LHCN-M2 (cell line): ENCODE measurements around the gene MEGF6. TPM values are rescaled to one million over a fixed set of nuclear protein-coding genes. Genes with fewer than 3 reads are reported as not detected.
"Not testable (repeated sequence)": the region's sequence is repeated elsewhere in the genome, so short reads cannot be mapped to it uniquely, and the experiment has no call there.

Source experiments
- DNase-seq: peaks from one replicate; pipeline ENCODE4 v3.0.0-alpha.2; 2012; ENCODE audit warnings: low read depth
- total RNA-seq: library from RNA; depleted of rRNA; stranded (reverse); fragments of >200 nt; gene quantifications from 2 replicates; pipeline ENCODE4 v1.2.3, GENCODE V29; 2014

Gene MEGF6
- total RNA-seq, 1 experiment from 2014 or later, result 0.11 TPM

DNA sequence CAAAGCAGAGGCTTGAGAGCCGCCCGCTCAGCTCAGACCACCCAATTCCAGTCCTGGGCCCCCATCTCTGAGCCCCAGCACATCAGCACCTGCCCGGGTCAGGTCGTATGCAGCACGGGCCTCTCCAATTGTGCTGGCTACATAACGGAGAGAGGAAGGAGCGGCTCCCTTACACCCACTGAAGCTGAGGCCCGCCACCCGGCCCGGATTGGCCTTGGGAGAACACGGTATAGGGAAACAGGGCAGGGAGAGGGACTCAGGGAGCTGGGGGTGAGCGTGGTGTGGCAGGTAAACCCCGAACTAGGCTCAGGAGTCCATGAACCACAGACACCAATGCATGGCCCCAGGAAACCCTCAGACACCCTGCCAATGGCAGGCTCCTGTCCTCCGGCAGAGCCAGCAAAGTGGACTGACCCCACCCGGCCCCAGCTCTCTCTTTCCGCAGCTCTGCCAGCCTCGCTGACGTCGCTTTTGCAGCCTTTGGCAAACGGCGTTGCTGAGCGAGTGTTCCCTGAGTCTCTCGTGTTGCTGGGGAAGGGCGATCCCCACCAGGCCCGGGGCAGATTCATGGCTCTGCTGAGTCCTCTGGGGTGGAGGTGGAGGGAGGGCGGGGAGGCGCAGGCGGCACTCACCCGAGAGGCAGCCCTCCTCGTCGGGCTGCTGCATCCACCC lies 16.5 kb downstream of the MEGF6 start:
- no peak for DNase-seq

DNA sequence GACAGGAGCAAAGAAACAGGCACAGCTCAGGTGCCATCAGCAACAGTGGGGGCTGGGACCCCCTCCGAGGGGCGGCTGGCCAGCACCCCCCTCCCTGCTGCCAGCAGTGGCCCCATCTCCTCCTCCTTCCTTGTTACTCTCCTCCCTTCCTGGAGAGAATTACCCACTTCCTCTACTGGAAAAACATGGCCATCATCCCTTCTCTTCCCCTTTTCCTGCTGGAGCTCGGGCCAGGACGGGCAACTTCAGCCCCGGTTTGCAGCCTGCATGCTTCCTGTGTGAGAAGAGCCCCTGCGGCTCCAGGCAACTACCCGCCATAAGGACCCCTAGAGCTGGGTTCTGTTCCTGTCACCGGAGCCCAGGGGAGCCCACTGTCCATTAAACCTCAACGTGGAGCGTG lies 17.6 kb downstream of the MEGF6 start:
- DNase-seq, result no peak

GRCh38 chr1:3593334-3593733 lies 18.0 kb downstream of the MEGF6 start:
- DNase-seq, result no peak

DNA sequence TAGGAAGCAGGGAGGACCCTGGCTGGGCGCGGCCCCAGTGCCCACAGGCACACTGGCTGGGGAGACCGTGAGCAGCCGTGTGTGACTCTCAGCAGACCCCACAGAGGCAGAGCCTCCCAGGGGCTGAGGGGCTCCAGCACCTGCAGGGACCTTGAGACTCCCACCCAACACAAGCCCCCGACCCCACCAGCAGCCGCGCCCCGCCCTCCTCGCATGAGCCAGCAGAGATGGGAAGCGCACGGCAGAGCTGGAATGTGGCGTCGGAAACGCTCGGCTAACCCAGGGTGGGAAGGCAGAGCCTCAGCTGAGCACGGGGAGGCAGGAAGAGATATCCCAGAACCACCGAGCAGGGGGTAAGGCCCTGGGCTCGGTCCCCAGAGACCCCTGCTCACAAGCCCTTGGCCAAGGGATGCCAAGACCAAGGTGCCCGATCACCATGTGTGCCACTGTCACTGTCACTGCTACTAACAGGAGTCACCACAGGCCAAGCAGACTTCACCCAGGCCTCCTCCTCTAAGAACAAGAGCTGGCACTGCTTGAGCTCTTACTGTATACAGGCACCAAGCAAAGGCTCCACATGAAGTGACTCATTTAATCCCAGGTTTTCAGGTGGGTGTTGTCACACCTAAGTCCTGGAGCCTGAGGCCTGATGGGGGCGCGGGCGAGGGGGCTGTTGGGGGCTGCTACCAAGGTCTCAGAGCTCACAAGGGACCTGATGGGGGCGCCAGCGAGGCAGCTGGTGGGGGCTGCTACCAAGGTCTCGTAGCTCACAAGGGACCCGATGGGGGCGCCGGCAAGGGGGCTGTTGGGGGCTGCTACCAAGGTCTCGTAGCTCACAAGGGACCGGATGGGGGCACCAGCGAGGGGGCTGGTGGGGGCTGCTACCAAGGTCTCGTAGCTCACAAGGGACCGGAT lies 20.1 kb downstream of the MEGF6 start:
- DNase-seq, result no peak

GRCh38 chr1:3590139-3590763 lies 21.1 kb downstream of the MEGF6 start:
- no peak for DNase-seq

DNA sequence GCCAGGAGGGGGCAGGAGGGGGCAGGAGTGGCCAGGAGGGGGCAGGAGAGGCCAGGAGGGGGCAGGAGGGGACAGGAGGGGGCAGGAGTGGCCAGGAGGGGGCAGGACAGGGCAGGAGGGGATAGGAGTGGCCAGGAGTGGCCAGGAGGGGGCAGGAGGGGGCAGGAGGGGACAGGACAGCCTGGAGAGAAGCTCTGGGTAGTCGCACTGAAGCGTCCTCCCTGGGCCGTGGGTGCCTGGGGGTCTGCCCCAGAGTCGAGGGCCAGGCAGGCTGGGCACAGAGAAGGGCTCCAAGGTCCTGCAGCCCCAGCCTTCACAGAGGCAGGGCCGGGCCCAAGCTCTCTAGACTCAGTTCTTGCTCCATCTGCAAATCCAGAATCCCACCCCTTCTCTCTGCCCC lies 22.9 kb downstream of the MEGF6 start:
- no peak for DNase-seq

DNA sequence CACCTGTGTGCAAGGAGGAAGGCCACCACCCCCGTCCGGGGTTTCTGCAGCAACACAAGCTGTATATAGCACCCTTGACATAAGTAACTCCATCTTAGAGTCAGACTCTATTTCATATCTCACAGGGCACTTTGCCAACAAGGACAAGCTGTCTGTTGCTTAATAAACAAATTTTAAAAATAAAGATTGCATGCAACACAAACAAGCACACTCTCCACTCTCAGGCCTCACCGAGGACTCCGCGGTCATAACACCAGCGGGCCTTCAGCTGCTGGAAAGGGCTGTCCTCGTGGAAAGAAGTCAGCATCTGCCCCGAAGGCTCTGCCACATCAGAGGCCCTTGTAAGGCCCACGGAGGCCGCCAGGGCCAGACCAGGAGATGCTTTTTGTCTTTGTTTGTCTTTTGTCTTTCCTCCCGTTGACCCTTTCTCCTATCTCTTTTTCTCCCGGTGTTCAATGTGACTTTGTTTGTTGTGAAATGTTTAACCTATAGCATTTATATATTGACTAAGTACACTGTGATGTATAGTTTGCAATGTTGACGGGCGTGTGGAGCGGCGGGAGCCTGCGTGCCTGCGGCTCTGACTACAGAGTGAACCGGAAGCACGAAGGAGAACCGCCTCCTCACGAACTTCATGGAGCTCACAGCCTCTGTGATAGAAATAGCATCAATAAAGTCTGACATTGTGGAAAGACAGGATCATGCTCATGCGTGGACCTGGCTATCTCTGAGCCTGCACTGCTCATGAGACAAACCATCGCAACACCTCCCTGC lies 24.1 kb downstream of the MEGF6 start:
- DNase-seq, result no peak

GRCh38 chr1:3585940-3586568 lies 25.3 kb downstream of the MEGF6 start:
- DNase-seq, result no peak

GRCh38 chr1:3585353-3585868 lies 25.9 kb downstream of the MEGF6 start:
- not testable (repeated sequence) for DNase-seq

DNA sequence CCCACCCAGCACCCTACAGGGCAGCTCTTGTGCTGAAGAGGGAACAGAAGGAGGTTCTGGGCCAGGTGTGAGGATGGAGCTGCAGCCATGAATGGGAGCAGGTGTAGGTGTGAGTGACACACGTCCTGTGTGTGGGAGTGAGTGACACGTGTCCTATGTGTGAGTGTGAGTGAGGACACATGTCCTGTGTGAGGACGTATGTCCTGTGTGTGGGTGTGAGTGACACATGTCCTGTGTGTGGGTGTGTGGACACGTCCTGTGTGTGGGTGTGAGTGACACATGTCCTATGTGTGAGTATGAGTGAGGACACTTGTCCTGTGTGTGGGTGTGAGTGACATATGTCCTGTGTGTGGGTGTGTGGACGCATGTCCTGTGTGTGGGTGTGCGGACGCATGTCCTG lies 26.4 kb downstream of the MEGF6 start:
- DNase-seq, result no peak

GRCh38 chr1:3583751-3584150 lies 27.6 kb downstream of the MEGF6 start:
- not testable (repeated sequence) for DNase-seq

DNA sequence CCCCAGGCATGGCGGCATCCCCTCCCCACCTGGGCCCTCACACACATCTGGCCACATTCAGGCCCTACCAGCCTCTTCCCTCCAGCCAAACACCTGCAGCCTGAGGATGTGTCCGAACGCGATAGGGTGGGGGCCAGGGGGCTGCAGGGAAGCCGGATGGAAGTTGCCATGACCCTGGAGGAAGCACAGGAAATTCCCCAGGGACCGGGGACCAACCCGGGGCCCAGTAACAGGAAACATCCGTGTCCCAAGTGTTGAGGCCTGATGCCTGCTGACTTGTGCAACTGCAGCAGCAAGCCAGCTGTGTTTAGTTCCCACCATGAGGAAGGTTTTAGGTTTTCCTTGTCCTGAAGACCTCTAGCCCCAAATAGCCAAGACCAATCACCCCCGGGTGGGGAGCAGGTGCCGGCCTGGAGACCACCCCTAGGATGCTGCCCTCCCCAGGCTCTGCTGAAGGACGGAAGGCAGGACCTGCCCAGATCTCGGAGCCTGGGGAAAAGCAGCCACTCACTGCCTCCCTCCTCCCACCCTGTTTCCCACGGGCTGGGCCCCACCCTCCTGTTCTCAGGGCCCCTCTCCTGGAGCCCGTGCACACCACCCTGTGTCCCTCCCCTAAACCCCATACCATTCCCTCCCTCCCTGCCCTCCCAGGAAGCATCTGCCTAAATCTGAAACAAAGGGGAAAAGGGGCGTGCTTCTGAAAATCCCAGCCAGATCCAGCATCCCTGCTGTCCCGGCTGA lies 29.8 kb downstream of the MEGF6 start:
- no peak for DNase-seq

DNA sequence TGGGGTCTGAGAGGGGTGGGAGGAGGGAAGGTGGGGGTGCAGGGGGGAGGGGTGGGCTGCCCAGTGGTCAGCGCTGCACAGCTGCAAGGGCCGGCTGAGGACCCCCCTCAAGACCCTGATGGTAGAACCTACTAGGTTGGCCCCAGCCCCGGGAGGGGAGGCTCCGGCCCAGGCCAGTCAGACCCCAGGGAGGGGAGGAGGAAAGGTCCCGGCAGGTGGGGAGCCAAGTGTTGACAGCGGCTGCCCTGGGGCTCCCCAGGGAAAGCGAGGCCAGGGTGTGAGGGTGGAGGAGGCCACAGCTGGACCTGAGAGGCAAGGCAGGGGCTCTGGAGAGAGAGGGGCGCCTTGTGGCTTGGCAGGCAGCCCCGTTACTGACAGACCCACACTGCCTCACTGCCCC lies 31.1 kb downstream of the MEGF6 start:
- DNase-seq, result no peak

DNA sequence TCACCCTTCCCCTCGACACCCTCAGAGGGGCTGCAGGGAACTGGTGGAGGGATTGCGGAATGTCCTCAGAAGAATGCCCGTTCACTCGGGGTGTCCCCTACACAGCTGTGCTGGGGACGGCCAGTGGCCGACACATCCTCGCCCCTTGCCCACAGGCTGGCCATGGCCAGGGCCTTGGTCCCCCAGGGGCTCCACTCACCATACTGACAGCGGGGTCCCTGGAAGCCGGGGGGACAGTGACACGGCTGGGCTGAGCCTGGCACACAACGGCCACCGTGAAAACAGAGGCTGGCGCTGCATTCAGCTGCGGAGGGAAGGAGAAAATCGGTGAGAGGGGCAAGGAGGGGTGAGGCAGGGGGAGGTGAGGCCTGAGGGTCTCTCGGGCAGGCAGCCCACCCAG lies 31.7 kb downstream of the MEGF6 start:
- DNase-seq, result no peak

DNA sequence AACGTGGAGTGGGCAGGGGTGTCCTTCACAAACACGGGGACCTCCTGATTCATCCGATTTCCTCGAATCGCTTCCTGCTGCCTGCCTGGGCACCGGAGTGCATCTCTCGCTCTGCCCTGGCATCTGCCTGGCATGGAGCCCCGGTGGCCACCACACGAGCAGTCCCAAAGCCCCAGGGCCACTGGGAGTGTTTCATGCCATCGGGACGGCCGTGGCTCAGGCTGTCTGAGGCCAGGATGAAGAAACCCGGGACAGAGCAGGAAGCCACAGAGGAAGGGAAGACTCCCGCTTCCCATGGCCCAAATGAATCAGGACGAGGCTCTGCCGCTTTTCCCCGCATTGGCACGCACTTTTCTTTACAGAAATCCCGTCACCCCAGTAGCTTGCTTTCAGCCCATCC lies 32.4 kb downstream of the MEGF6 start:
- no peak for DNase-seq

- DNase-seq, result no peak
Measured at GRCh38 chr1:3578433-3578805, 32.9 kb downstream of the MEGF6 start.

DNA sequence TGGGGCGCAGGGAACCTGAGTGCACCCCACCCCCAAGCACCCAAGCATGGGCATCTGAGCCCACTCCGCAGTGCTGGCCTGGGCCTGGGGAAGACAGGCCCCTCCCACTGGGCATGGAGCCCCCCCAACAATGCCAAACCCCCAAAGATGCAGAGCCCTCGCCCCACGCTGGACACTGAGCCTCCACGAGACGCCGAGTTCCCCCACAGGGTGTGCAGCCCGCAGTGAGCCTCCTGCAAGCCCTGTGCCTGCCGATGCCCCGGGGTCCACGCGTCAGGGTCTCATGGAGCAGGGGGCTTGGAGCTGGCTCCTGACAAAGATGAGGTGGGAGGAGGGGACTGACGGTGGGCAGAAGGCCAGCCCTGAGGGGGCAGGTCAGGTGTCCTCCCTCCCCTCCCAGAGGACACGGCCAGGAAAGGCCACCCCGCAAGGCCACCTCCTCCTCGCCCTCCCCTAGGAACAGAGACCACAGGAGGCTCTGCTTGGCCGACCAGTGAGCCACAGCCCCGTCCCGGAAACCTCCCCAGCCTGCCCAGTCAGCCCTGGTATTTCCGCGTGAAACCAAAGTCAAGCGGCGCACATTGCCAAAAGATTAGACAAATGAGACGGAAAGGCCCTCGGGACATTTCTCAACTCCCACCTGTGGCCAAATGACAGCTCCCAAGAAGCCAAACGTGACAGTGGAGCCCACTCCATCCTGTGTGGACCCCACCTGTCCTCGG lies 33.4 kb downstream of the MEGF6 start:
- DNase-seq, result no peak

GRCh38 chr1:3577300-3577699 lies 34.0 kb downstream of the MEGF6 start:
- no peak for DNase-seq

DNA sequence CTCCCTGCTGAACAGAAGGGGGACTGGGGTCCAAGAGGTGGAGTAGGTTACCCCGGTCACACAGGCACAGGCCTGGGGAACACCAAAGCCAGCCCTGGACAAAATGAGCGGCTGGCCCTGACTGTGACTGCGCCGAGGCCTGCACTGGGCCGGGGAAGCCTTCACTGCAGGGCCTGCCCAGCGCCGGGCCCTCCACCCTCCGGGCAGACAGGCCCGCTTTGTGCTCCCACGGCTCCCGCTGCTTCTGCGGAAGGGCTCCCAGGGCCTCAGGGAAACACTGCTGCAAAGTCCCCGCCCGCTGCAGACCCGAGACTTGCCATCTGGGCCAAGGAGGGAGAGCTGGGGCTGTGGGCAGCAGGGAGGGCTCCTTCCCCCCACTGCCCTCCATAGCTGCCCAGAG lies 35.3 kb downstream of the MEGF6 start:
- no peak for DNase-seq

GRCh38 chr1:3575515-3575914 lies 35.8 kb downstream of the MEGF6 start:
- not testable (repeated sequence) for DNase-seq
